ENCODE measurements around the gene GFRAL.
A peak's percentile ranks its signal among the peaks of the same experiment; 100 is the strongest.

The GFRAL gene

GRCh38 chr6:55437141-55437540 lies 109.9 kb downstream of the GFRAL start:
- DNase-seq, result no peak

DNA sequence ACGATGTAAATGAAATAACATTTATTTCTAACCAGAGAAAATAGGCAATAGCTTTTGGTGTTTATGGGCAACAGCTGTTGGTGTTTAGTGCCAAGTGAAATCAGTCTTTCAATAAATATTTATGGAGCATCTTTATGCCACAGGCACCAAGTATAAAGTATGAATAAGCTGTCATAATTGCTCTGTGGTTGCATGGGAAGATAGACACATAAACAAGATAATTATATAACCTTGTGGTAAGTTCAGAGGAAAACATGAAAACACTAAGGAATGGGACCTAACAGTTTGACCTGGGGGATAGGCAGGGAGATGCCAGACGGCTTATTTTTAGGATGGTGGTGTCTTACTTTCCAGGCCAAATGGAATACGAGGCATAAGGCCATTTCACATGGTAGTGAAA lies 110.9 kb downstream of the GFRAL start:
- no peak for DNase-seq

GRCh38 chr6:55443238-55444134 lies 116.2 kb downstream of the GFRAL start:
- no peak for DNase-seq

DNA sequence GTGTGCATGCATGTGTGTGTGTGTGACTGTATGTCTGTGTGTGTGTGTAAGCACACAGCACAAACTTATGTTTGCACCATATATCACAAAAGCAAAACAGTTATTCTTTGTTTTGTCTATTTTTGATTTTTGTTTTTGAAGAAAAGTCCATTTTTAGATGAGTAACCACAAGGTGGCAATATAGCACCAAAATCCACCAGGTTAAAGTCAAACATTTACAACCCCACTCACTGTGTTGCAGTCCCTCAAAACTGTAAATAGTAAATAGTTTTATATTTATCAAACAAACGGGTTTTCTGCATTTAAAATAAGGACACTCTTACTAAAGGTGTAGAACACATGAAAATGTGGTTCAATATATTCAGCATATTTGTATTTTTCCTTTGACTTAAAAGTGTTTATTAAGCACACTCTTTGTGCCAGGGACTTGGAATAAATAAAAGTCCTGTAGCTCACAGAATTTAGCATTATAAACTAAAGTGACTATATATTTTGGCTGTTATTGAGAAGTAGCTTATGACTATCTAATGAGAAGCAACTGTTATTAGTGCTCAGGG lies 118.5 kb downstream of the GFRAL start:
- peak; percentile 67 for DNase-seq

GRCh38 chr6:55447891-55448290 lies 120.6 kb downstream of the GFRAL start:
- no peak for DNase-seq

DNA sequence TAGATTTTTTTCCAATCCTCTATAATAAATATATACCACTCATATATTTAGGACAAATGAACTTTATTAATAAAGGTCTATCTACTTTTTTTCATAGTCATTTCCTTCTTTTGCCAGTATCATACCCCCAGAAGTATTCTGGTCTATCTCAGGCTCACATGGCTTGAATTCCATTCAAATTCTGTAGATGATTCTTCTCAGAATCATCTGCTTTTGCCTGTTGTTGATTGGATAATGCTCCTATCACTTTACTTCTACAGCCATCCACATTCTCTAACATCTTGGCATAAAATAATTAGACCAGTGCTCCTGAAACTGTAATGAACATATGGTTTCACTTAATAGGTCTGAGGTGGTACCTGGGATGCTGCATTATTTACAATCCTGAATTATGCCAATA lies 121.2 kb downstream of the GFRAL start:
- DNase-seq, result no peak

DNA sequence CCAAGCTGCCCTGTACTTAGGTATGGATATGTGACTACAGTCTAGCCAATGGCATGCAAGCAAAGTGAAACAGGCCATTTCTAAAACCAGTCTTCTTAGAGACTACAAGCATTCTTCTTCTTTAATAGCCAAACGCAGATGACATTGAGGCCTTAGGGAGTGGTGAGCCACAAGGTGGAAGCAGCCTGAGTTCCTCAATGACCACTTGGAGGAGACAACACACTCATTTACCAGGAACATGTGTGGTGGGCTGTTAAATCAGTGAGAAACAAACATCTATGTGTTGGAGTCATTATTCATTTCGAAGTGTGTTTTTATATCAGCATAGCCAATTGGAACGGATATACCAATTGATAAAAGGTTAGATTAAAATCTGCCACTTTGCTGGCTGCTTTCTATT lies 122.0 kb downstream of the GFRAL start:
- DNase-seq, result peak; percentile 45

DNA sequence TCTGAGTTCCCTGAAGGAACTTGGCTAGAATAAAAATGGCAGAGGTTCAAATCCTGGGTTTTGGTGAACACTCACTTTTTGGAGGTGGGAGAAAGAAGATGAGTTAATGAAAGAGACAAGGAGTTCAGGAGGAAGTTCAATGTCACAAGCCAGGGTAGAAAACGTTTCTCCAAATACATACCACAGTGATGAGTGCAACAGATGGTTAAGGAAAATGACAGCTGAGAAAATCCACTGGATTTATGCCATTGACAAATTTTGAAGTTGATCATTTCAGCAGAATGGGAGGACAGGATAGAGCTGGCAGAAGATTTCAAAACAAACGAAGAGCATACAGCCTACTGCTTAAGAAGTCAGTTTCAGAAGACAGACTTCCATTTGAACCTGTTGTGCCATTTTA lies 122.7 kb downstream of the GFRAL start:
- DNase-seq, result no peak
